OCI-LY1 (cell line): ENCODE measurements around the gene PCNX1.

Source experiments
- H2AFZ ChIP-seq: fragments of 200-600 bp; sonication (generic), shearing (Covaris generic); 2 replicates; pipeline ENCODE4 v1.6.0; 2014; ENCODE audit warnings: antibody characterized with exemption, mild to moderate bottlenecking, low read length
- H3F3A ChIP-seq: fragments of 200-600 bp; sonication (generic), shearing (Covaris generic); 2 replicates; pipeline ENCODE4 v1.6.0; 2014; ENCODE audit warnings: mild to moderate bottlenecking, antibody characterized with exemption, low read length, moderate library complexity; ENCODE audit not compliant: insufficient read depth
- H3K27ac ChIP-seq: fragments of 200-600 bp; sonication (generic); 2 replicates; pipeline ENCODE4 v1.5.1; 2014; ENCODE audit warnings: low read length, mixed run types, mild to moderate bottlenecking, low read depth; ENCODE audit not compliant: poor library complexity, severe bottlenecking
- H3K27me3 ChIP-seq: fragments of 200-600 bp; sonication (generic); 2 replicates; pipeline ENCODE4 v1.6.0; 2014; ENCODE audit warnings: antibody characterized with exemption, mild to moderate bottlenecking, low read length, moderate library complexity; ENCODE audit not compliant: insufficient read depth
- H3K36me3 ChIP-seq: fragments of 200-600 bp; sonication (generic); 2 replicates; pipeline ENCODE4 v1.6.1; 2014; ENCODE audit warnings: mild to moderate bottlenecking, antibody characterized with exemption, low read length, moderate library complexity, mixed read lengths; ENCODE audit not compliant: insufficient read depth
- H3K4me1 ChIP-seq: fragments of 200-600 bp; sonication (generic); 2 replicates; pipeline ENCODE4 v1.5.1; 2014; ENCODE audit warnings: mild to moderate bottlenecking, low read length, moderate library complexity; ENCODE audit not compliant: insufficient read depth, severe bottlenecking
- H3K4me2 ChIP-seq: fragments of 200-600 bp; sonication (generic), shearing (Covaris generic); 2 replicates; pipeline ENCODE4 v1.6.1; 2014; ENCODE audit warnings: low read length
- H3K4me3 ChIP-seq: fragments of 200-600 bp; sonication (generic); 2 replicates; pipeline ENCODE4 v1.5.1; 2014; ENCODE audit warnings: low read length, low read depth, mild to moderate bottlenecking, mixed read lengths; ENCODE audit not compliant: poor library complexity, severe bottlenecking
- H3K79me2 ChIP-seq: fragments of 200-600 bp; shearing (Covaris generic); 2 replicates; pipeline ENCODE4 v1.6.1; 2016; ENCODE audit warnings: mixed run types, low read length, mixed read lengths; ENCODE audit not compliant: insufficient read depth
- H3K9ac ChIP-seq: fragments of 200-600 bp; sonication (generic), shearing (Covaris generic); 2 replicates; pipeline ENCODE4 v1.6.1; 2014; ENCODE audit warnings: mild to moderate bottlenecking, low read length, mixed read lengths
- H3K9me2 ChIP-seq: fragments of 200-600 bp; sonication (generic), shearing (Covaris generic); 2 replicates; pipeline ENCODE4 v1.6.1; 2014; ENCODE audit warnings: low read depth, mild to moderate bottlenecking, low read length, mixed read lengths
- H3K9me3 ChIP-seq: fragments of 200-600 bp; shearing (Covaris generic); 2 replicates; pipeline ENCODE4 v1.6.1; 2014; ENCODE audit warnings: low read length, mixed read lengths
- H4K20me1 ChIP-seq: fragments of 200-600 bp; sonication (generic), shearing (Covaris generic); 2 replicates; pipeline ENCODE4 v1.6.0; 2016; ENCODE audit warnings: mild to moderate bottlenecking, low read length; ENCODE audit not compliant: insufficient read depth
- EZH2 ChIP-seq: fragments of 200-600 bp; sonication (generic), shearing (Covaris generic); IDR thresholded peaks from 2 replicates; pipeline ENCODE4 v1.8.0; 2017; ENCODE audit warnings: borderline replicate concordance, mixed run types, mild to moderate bottlenecking, antibody characterized with exemption, low read length, moderate library complexity, mixed read lengths
- TF ChIP-seq, protein P1 (sequence below): fragments of 200-600 bp; sonication (generic), shearing (Covaris generic); IDR thresholded peaks from 2 replicates; pipeline ENCODE4 v1.5.1; 2017; ENCODE audit warnings: mild to moderate bottlenecking, antibody characterized with exemption, low read length, moderate library complexity, mixed read lengths

Gene PCNX1

DNA sequence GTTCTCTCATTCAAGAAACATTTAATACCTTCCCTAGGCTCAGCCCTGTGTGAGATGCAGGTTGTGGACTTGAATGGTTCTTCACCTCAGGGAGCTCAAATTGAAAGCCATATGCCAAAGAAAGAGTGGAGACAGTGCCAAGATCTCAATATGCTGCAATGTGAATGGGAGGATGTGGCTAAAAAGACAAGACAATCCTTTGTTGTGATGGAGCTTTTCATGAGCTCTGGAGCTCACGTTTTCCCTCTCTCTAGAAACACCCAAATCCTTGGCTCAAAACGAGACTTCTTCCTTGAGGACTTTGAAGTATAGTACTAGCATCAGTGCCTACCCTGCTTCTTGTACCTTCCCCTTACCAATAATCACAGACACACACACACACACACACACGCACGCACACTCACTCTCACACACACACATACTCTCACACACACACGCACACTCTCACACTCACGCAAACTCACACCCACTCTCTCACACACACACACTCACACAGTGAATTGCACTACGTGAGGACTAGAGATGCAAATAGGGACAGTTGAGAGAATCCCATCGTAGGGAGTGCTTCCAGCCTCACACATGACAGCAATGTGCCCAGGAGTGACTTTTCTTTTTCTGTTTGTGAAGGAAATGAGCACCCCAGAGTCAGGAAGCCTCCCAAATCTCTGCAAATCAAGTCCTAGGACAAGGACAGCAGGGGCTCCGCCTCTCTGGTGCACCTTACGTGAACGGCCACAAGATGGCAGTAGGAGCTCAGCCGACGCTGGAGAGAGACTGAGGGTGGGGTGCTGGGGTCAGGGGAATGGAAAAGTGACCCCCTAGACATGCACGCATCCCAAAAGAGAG, 231.4 kb downstream of the PCNX1 start:
- H3K79me2 ChIP-seq, result no peaks in the 10 kb centered on the region
- H3K9ac ChIP-seq, result no peak overlapping the region
- H3K9me2 ChIP-seq, result no peaks in the 10 kb centered on the region
- H3K27me3 ChIP-seq, result no peaks in the 10 kb centered on the region
- no peak overlapping the region for H3K27ac ChIP-seq
- H3K4me2 ChIP-seq, result peak overlapping the region; percentile 14; the same call in 1 of the 2 replicates
- no peaks in the 10 kb centered on the region for H4K20me1 ChIP-seq
- H3K9me3 ChIP-seq, result no peaks in the 10 kb centered on the region
- no peaks in the 10 kb centered on the region for H3F3A ChIP-seq
- H3K4me3 ChIP-seq, result no peak overlapping the region
- no peak overlapping the region for H2AFZ ChIP-seq
- H3K36me3 ChIP-seq, result no peaks in the 10 kb centered on the region
- H3K4me1 ChIP-seq, result peaks cover 10% of the 10 kb centered on the region
- TF ChIP-seq, protein P1, sequence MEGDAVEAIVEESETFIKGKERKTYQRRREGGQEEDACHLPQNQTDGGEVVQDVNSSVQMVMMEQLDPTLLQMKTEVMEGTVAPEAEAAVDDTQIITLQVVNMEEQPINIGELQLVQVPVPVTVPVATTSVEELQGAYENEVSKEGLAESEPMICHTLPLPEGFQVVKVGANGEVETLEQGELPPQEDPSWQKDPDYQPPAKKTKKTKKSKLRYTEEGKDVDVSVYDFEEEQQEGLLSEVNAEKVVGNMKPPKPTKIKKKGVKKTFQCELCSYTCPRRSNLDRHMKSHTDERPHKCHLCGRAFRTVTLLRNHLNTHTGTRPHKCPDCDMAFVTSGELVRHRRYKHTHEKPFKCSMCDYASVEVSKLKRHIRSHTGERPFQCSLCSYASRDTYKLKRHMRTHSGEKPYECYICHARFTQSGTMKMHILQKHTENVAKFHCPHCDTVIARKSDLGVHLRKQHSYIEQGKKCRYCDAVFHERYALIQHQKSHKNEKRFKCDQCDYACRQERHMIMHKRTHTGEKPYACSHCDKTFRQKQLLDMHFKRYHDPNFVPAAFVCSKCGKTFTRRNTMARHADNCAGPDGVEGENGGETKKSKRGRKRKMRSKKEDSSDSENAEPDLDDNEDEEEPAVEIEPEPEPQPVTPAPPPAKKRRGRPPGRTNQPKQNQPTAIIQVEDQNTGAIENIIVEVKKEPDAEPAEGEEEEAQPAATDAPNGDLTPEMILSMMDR, result peak; percentile 97
- TF ChIP-seq EZH2, result no peak

DNA sequence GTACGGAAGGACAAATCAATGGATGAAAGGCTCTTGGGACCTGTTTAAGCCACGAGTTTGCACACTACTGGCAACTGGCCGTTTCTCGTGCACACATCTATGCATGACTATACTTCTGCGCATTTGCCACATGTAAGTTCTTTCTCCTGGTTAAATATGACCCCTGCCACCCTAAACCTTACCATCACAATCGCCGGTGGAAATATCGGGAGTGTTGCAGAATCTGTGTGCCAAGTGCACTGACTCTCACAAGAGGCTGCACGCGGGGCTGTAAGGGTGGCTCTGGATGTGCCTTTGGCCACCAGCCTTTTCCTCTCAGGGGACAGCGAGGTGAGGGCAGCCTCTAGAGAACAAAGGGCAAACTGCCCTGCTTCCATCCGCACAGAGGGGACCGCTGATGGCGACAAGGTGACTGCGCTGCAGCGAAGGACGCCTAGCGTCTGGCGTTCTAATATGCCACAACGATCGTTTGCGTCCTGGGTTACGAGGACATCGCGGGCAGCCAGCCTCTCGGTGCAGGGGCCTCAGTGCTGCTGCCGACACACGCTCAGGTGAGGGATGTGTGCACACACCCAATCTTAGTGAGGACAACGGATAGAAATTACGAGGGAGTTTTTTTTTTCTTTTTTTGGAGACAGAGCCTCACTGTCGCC, 232.2 kb downstream of the PCNX1 start:
- Histone ChIP-seq H3K4me1 (peaks cover 10% of the 10 kb centered on the region), H3K4me2 (peak overlapping the region; percentile 14; the same call in 1 of the 2 replicates), H3K36me3 (no peaks in the 10 kb centered on the region), H3K79me2 (no peaks in the 10 kb centered on the region), H3K9me3 (no peaks in the 10 kb centered on the region), H3K27ac (no peak overlapping the region), H4K20me1 (no peaks in the 10 kb centered on the region), H3K9ac (no peak overlapping the region), H3K4me3 (no peak overlapping the region), H3K27me3 (no peaks in the 10 kb centered on the region), H2AFZ (no peak overlapping the region), H3K9me2 (no peaks in the 10 kb centered on the region), H3F3A (no peaks in the 10 kb centered on the region)
- TF ChIP-seq, protein P1, result no peak
- no peak for TF ChIP-seq EZH2

DNA sequence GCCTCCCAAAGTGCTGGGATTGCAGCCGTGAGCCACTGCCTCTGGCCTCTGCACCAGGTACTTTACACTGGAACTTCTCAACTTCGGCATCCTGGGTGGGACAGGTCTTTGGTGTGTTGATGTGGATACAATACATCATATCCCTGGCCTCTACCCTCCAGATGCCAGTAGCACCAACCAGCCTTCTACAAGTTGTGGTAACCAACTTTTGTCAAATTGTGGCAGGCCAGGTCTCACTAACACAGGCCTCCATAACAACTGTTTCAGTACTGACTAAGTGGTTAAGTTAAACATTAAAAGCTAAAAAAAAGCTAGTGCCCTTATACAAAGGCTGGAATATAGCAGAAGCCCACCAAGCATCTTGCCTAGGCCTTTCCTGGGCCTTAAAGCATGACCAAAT, 232.9 kb downstream of the PCNX1 start:
- Histone ChIP-seq H3K27ac (no peak overlapping the region), H4K20me1 (no peaks in the 10 kb centered on the region), H3K4me1 (peaks cover 10% of the 10 kb centered on the region), H3K9me2 (no peaks in the 10 kb centered on the region), H3K9ac (no peak overlapping the region), H3K9me3 (no peaks in the 10 kb centered on the region), H3K4me2 (no peak overlapping the region), H3K27me3 (no peaks in the 10 kb centered on the region), H3K36me3 (no peaks in the 10 kb centered on the region), H2AFZ (no peak overlapping the region), H3K4me3 (no peak overlapping the region), H3F3A (no peaks in the 10 kb centered on the region), H3K79me2 (no peaks in the 10 kb centered on the region)
- TF ChIP-seq, protein P1, result no peak
- no peak for TF ChIP-seq EZH2
